Measurements from ENCODE around the gene ARHGAP15. TPM values are rescaled to one million over a fixed set of nuclear protein-coding genes. Genes with fewer than 3 reads are reported as not detected.

Gene ARHGAP15
- total RNA-seq, 2 donors from 2014 or later = 0.86 TPM; not detected in 1

GRCh38 chr2:143084462-143084861 lies 44.8 kb upstream of the ARHGAP15 start:
- no peak overlapping the region for H3K9ac ChIP-seq (ENCODE audit: extremely low read depth, low read length, poor library complexity, severe bottlenecking)
- peaks cover 12% of the 10 kb centered on the region for H3K4me1 Mint-ChIP-seq
- H3K4me1 ChIP-seq (ENCODE audit: control insufficient read depth, insufficient read depth, low read length) = no peaks in the 10 kb centered on the region
- H3K4me3 Mint-ChIP-seq = no peak overlapping the region
- H3K27ac Mint-ChIP-seq = no peak overlapping the region
- no peak for TF ChIP-seq CTCF (conservative IDR thresholded peaks at IDR 0.05)
- H3K4me3 ChIP-seq (ENCODE audit: low read length) = no peak overlapping the region
- no peaks in the 10 kb centered on the region for H3K36me3 Mint-ChIP-seq (ENCODE audit: low read depth)
- peaks cover 5% of the 10 kb centered on the region for H3K9me3 ChIP-seq (ENCODE audit: control insufficient read depth, low read length)
- no peaks in the 10 kb centered on the region for H3K9me3 Mint-ChIP-seq
- 91% methylated on average over 2 of the region's 2 CpGs; no CpG with 5 or more reads in 1 of the 2 experiments for WGBS, 2 experiments (ENCODE audit: insufficient coverage in 1 of 2, insufficient read length in 1 of 2)
- H3K36me3 ChIP-seq (ENCODE audit: control insufficient read depth, insufficient read depth, low read length) = no peaks in the 10 kb centered on the region
- DNase-seq = no peak
- no peaks in the 10 kb centered on the region for H3K27me3 ChIP-seq (ENCODE audit: control insufficient read depth, insufficient read depth, low read length, poor library complexity, severe bottlenecking)
- no peak overlapping the region for H3K27ac ChIP-seq (ENCODE audit: low read depth, low read length)
- no peaks in the 10 kb centered on the region for H3K27me3 Mint-ChIP-seq (ENCODE audit: insufficient read depth)

- Histone ChIP-seq H3K36me3 (ENCODE audit: control insufficient read depth, insufficient read depth, low read length) (no peaks in the 10 kb centered on the region), H3K4me3 (ENCODE audit: low read length) (no peak overlapping the region), H3K9ac (ENCODE audit: extremely low read depth, low read length, poor library complexity, severe bottlenecking) (no peak overlapping the region), H3K27me3 (ENCODE audit: control insufficient read depth, insufficient read depth, low read length, poor library complexity, severe bottlenecking) (no peaks in the 10 kb centered on the region), H3K27ac (ENCODE audit: low read depth, low read length) (no peak overlapping the region), H3K9me3 (ENCODE audit: control insufficient read depth, low read length) (peaks cover 5% of the 10 kb centered on the region), H3K4me1 (ENCODE audit: control insufficient read depth, insufficient read depth, low read length) (no peaks in the 10 kb centered on the region)
- H3K27me3 Mint-ChIP-seq (ENCODE audit: insufficient read depth) = no peaks in the 10 kb centered on the region
- no peak for TF ChIP-seq CTCF (conservative IDR thresholded peaks at IDR 0.05)
- 91 to 100% methylated on average over 1 of the region's 1 CpG for WGBS, 2 experiments (ENCODE audit: insufficient coverage in 1 of 2, insufficient read length in 1 of 2)
- peaks cover 6% of the 10 kb centered on the region for H3K4me1 Mint-ChIP-seq
- H3K36me3 Mint-ChIP-seq (ENCODE audit: low read depth) = no peaks in the 10 kb centered on the region
- no peak overlapping the region for H3K4me3 Mint-ChIP-seq
- H3K9me3 Mint-ChIP-seq = no peaks in the 10 kb centered on the region
- H3K27ac Mint-ChIP-seq = no peak overlapping the region
- no peak for DNase-seq
Observed at GRCh38 chr2:143085125-143085784, 44.0 kb upstream of the ARHGAP15 start.

- Histone ChIP-seq H3K27ac (ENCODE audit: low read depth, low read length) (no peak overlapping the region), H3K9ac (ENCODE audit: extremely low read depth, low read length, poor library complexity, severe bottlenecking) (no peak overlapping the region), H3K9me3 (ENCODE audit: control insufficient read depth, low read length) (peaks cover 2% of the 10 kb centered on the region), H3K4me1 (ENCODE audit: control insufficient read depth, insufficient read depth, low read length) (no peaks in the 10 kb centered on the region), H3K4me3 (ENCODE audit: low read length) (no peak overlapping the region), H3K27me3 (ENCODE audit: control insufficient read depth, insufficient read depth, low read length, poor library complexity, severe bottlenecking) (no peaks in the 10 kb centered on the region), H3K36me3 (ENCODE audit: control insufficient read depth, insufficient read depth, low read length) (no peaks in the 10 kb centered on the region)
- H3K4me3 Mint-ChIP-seq = no peak overlapping the region
- H3K36me3 Mint-ChIP-seq (ENCODE audit: low read depth) = no peaks in the 10 kb centered on the region
- no peaks in the 10 kb centered on the region for H3K9me3 Mint-ChIP-seq
- H3K27me3 Mint-ChIP-seq (ENCODE audit: insufficient read depth) = no peaks in the 10 kb centered on the region
- DNase-seq = no peak
- whole genome bisulfite sequencing, 2 experiments (ENCODE audit: insufficient coverage in 1 of 2, insufficient read length in 1 of 2) = 80% methylated on average over 1 of the region's 1 CpG; no CpG with 5 or more reads in 1 of the 2 experiments
- no peak for TF ChIP-seq CTCF (conservative IDR thresholded peaks at IDR 0.05)
- no peaks in the 10 kb centered on the region for H3K4me1 Mint-ChIP-seq
- H3K27ac Mint-ChIP-seq = no peak overlapping the region
Observed at GRCh38 chr2:143087033-143087432, 42.2 kb upstream of the ARHGAP15 start.
